Epidermal melanocyte (primary cell): ENCODE results near the gene PLAC1.

Experiments
- DNase-seq: peaks from one replicate; pipeline ENCODE4 v3.0.0; 2011; ENCODE audit warnings: low spot score; ENCODE audit not compliant: insufficient read length

PLAC1 gene

GRCh38 chrX:134658002-134658759, at the start of gene PLAC1:
PLAC1 (minus strand) TSS chrX:134658471; CDS start chrX:134566682, 91,789 bp downstream.
- no peak for DNase-seq

GRCh38 chrX:134706138-134706537, 47.9 kb upstream of the PLAC1 start:
- no peak for DNase-seq

GRCh38 chrX:134695999-134696398, 37.7 kb upstream of the PLAC1 start:
- no peak for DNase-seq

- no peak for DNase-seq
Observed at GRCh38 chrX:134694333-134695322, 36.4 kb upstream of the PLAC1 start.

GRCh38 chrX:134693644-134694043, 35.4 kb upstream of the PLAC1 start:
- no peak for DNase-seq

- no peak for DNase-seq
Observed at GRCh38 chrX:134692990-134693389, 34.7 kb upstream of the PLAC1 start.

GRCh38 chrX:134692233-134692632, 34.0 kb upstream of the PLAC1 start:
- no peak for DNase-seq

- no peak for DNase-seq
Observed at GRCh38 chrX:134691453-134691852, 33.2 kb upstream of the PLAC1 start.

- DNase-seq = no peak
Observed at GRCh38 chrX:134688839-134689238, 30.6 kb upstream of the PLAC1 start.

GRCh38 chrX:134688031-134688823, 30.0 kb upstream of the PLAC1 start:
- no peak for DNase-seq

- DNase-seq = no peak
Observed at GRCh38 chrX:134685668-134686067, 27.4 kb upstream of the PLAC1 start.

- DNase-seq = no peak
Observed at GRCh38 chrX:134684956-134685355, 26.7 kb upstream of the PLAC1 start.

- no peak for DNase-seq
Observed at GRCh38 chrX:134683351-134684005, 25.2 kb upstream of the PLAC1 start.

GRCh38 chrX:134682081-134682480, 23.8 kb upstream of the PLAC1 start:
- no peak for DNase-seq

GRCh38 chrX:134679644-134680043, 21.4 kb upstream of the PLAC1 start:
- DNase-seq = no peak

GRCh38 chrX:134679221-134679620, 20.9 kb upstream of the PLAC1 start:
- DNase-seq = no peak

- DNase-seq = no peak
Observed at GRCh38 chrX:134677332-134677731, 19.1 kb upstream of the PLAC1 start.

- DNase-seq = no peak
Observed at GRCh38 chrX:134676436-134676835, 18.2 kb upstream of the PLAC1 start.

GRCh38 chrX:134673123-134673522, 14.9 kb upstream of the PLAC1 start:
- no peak for DNase-seq

- DNase-seq = no peak
Observed at GRCh38 chrX:134672101-134672500, 13.8 kb upstream of the PLAC1 start.

GRCh38 chrX:134671294-134671693, 13.0 kb upstream of the PLAC1 start:
- no peak for DNase-seq
